ENCODE results near the gene PCNT. TPM values are rescaled to one million over a fixed set of nuclear protein-coding genes. Genes with fewer than 3 reads are reported as not detected.

Gene PCNT
- total and polyA plus RNA-seq, 9 of the 15 experiments (the other 6 are each of a cell fraction or from before 2014, with no cell fraction given) = 9.1 to 53.5 (median 31.3) TPM

- TF ChIP-seq, protein P1, sequence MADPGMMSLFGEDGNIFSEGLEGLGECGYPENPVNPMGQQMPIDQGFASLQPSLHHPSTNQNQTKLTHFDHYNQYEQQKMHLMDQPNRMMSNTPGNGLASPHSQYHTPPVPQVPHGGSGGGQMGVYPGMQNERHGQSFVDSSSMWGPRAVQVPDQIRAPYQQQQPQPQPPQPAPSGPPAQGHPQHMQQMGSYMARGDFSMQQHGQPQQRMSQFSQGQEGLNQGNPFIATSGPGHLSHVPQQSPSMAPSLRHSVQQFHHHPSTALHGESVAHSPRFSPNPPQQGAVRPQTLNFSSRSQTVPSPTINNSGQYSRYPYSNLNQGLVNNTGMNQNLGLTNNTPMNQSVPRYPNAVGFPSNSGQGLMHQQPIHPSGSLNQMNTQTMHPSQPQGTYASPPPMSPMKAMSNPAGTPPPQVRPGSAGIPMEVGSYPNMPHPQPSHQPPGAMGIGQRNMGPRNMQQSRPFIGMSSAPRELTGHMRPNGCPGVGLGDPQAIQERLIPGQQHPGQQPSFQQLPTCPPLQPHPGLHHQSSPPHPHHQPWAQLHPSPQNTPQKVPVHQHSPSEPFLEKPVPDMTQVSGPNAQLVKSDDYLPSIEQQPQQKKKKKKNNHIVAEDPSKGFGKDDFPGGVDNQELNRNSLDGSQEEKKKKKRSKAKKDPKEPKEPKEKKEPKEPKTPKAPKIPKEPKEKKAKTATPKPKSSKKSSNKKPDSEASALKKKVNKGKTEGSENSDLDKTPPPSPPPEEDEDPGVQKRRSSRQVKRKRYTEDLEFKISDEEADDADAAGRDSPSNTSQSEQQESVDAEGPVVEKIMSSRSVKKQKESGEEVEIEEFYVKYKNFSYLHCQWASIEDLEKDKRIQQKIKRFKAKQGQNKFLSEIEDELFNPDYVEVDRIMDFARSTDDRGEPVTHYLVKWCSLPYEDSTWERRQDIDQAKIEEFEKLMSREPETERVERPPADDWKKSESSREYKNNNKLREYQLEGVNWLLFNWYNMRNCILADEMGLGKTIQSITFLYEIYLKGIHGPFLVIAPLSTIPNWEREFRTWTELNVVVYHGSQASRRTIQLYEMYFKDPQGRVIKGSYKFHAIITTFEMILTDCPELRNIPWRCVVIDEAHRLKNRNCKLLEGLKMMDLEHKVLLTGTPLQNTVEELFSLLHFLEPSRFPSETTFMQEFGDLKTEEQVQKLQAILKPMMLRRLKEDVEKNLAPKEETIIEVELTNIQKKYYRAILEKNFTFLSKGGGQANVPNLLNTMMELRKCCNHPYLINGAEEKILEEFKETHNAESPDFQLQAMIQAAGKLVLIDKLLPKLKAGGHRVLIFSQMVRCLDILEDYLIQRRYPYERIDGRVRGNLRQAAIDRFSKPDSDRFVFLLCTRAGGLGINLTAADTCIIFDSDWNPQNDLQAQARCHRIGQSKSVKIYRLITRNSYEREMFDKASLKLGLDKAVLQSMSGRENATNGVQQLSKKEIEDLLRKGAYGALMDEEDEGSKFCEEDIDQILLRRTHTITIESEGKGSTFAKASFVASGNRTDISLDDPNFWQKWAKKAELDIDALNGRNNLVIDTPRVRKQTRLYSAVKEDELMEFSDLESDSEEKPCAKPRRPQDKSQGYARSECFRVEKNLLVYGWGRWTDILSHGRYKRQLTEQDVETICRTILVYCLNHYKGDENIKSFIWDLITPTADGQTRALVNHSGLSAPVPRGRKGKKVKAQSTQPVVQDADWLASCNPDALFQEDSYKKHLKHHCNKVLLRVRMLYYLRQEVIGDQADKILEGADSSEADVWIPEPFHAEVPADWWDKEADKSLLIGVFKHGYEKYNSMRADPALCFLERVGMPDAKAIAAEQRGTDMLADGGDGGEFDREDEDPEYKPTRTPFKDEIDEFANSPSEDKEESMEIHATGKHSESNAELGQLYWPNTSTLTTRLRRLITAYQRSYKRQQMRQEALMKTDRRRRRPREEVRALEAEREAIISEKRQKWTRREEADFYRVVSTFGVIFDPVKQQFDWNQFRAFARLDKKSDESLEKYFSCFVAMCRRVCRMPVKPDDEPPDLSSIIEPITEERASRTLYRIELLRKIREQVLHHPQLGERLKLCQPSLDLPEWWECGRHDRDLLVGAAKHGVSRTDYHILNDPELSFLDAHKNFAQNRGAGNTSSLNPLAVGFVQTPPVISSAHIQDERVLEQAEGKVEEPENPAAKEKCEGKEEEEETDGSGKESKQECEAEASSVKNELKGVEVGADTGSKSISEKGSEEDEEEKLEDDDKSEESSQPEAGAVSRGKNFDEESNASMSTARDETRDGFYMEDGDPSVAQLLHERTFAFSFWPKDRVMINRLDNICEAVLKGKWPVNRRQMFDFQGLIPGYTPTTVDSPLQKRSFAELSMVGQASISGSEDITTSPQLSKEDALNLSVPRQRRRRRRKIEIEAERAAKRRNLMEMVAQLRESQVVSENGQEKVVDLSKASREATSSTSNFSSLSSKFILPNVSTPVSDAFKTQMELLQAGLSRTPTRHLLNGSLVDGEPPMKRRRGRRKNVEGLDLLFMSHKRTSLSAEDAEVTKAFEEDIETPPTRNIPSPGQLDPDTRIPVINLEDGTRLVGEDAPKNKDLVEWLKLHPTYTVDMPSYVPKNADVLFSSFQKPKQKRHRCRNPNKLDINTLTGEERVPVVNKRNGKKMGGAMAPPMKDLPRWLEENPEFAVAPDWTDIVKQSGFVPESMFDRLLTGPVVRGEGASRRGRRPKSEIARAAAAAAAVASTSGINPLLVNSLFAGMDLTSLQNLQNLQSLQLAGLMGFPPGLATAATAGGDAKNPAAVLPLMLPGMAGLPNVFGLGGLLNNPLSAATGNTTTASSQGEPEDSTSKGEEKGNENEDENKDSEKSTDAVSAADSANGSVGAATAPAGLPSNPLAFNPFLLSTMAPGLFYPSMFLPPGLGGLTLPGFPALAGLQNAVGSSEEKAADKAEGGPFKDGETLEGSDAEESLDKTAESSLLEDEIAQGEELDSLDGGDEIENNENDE (IDR thresholded peaks at IDR 0.05; ENCODE audit: low read depth, low read length) = no peak
- TF ChIP-seq POLR2AphosphoS2 (IDR thresholded peaks at IDR 0.05; ENCODE audit: low read length) (no peak), MTA3 (IDR thresholded peaks at IDR 0.05; ENCODE audit: borderline replicate concordance) (no peak; the same call in 1 of the 2 replicates), ZNF830 (CRISPR knock-in tag; IDR thresholded peaks at IDR 0.05) (no peak), CAMTA2 (CRISPR knock-in tag; conservative IDR thresholded peaks at IDR 0.05) (no peak)
- TF ChIP-seq, protein P2, sequence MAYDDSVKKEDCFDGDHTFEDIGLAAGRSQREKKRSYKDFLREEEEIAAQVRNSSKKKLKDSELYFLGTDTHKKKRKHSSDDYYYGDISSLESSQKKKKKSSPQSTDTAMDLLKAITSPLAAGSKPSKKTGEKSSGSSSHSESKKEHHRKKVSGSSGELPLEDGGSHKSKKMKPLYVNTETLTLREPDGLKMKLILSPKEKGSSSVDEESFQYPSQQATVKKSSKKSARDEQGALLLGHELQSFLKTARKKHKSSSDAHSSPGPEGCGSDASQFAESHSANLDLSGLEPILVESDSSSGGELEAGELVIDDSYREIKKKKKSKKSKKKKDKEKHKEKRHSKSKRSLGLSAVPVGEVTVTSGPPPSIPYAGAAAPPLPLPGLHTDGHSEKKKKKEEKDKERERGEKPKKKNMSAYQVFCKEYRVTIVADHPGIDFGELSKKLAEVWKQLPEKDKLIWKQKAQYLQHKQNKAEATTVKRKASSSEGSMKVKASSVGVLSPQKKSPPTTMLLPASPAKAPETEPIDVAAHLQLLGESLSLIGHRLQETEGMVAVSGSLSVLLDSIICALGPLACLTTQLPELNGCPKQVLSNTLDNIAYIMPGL (CRISPR knock-in tag; IDR thresholded peaks at IDR 0.05) = no peak
Observed at GRCh38 chr21:46459024-46459355, 135.0 kb downstream of the PCNT start (continued).
